A549 (cell line): ENCODE results near the gene MT1A.

Experiments
- EP300 ChIP-seq, 2 experiments: fragments of >200 bp; sonication (Bioruptor Twin); formaldehyde crosslinking; IDR thresholded peaks; 2 replicates in 1 of 2; 3 replicates in 1 of 2; pipeline ENCODE4 v1.6.1; 2016 to 2017
- MAFK ChIP-seq: fragments of 450-650 bp; IDR thresholded peaks from 2 replicates; pipeline ENCODE4 v1.6.1; 2014; ENCODE audit not compliant: partially characterized antibody
- POLR2A ChIP-seq: IDR thresholded peaks from 2 replicates; pipeline ENCODE4 v1.6.1; 2012; ENCODE audit warnings: mild to moderate bottlenecking, low read length
- RCOR1 ChIP-seq: fragments of 150-350 bp; IDR thresholded peaks from 2 replicates; pipeline ENCODE4 v1.6.1; 2014; ENCODE audit warnings: antibody characterized with exemption, low read length, low read depth
- TF ChIP-seq, protein P1 (sequence below): fragments of >200 bp; sonication (Bioruptor Twin); formaldehyde crosslinking; IDR thresholded peaks from 3 replicates; pipeline ENCODE4 v1.5.1; 2016
- TF ChIP-seq, protein P2 (sequence below): fragments of >200 bp; sonication (Bioruptor Twin); formaldehyde crosslinking; IDR thresholded peaks from 2 replicates; pipeline ENCODE4 v1.6.1; 2016

DNA sequence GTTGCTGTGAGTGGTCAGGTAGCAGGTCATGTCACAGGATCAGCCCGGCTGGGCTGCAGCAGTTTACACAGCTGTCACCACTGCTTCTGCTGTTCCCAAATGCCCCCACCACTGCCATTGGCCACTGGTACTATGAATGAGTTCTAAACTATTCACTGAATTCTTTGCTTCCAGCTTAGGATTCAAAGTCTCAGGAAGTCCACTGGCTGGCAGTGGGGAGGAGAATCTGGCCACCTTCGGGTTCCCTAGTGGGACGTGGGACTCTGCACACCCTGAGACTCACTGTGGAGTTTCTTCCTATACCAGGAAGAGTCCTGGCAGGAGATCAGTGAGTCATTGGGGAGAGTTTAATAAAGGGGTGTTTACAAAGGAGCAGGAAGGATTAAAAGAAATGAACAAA lies 50.7 kb downstream of the MT1A start:
- TF ChIP-seq EP300 (IDR thresholded peaks at IDR 0.05): no peak
- TF ChIP-seq, protein P1, sequence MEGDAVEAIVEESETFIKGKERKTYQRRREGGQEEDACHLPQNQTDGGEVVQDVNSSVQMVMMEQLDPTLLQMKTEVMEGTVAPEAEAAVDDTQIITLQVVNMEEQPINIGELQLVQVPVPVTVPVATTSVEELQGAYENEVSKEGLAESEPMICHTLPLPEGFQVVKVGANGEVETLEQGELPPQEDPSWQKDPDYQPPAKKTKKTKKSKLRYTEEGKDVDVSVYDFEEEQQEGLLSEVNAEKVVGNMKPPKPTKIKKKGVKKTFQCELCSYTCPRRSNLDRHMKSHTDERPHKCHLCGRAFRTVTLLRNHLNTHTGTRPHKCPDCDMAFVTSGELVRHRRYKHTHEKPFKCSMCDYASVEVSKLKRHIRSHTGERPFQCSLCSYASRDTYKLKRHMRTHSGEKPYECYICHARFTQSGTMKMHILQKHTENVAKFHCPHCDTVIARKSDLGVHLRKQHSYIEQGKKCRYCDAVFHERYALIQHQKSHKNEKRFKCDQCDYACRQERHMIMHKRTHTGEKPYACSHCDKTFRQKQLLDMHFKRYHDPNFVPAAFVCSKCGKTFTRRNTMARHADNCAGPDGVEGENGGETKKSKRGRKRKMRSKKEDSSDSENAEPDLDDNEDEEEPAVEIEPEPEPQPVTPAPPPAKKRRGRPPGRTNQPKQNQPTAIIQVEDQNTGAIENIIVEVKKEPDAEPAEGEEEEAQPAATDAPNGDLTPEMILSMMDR: no peak
- no peak for TF ChIP-seq POLR2A
- TF ChIP-seq, protein P2, sequence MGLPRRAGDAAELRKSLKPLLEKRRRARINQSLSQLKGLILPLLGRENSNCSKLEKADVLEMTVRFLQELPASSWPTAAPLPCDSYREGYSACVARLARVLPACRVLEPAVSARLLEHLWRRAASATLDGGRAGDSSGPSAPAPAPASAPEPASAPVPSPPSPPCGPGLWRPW: no peak
- no peak for TF ChIP-seq MAFK
- no peak for TF ChIP-seq RCOR1
